Ramos (cell line): ENCODE measurements around the gene RABGGTA.

Experiments
- in situ Hi-C: fragments of 300-500 bp; cut with MboI; formaldehyde crosslinking; loops from one replicate; pipeline ENCODE4 v1.14.3; 2022; ENCODE audit warnings: low sequenced_read_pairs; ENCODE audit not compliant: unreplicated experiment

Gene RABGGTA

GRCh38 chr14:24271134-24271833 lies at the start of gene RABGGTA:
Gene RABGGTA, minus strand, starts transcription at chr14:24271597. Its CDS starts 482 bp downstream, at chr14:24271115.
- in situ Hi-C loops, result no loop called here

GRCh38 chr14:24317141-24317928 lies 45.9 kb upstream of the RABGGTA start:
- in situ Hi-C loops, result no loop called here

GRCh38 chr14:24316597-24316950 lies 45.2 kb upstream of the RABGGTA start:
- in situ Hi-C loops, result no loop called here

GRCh38 chr14:24315807-24316596 lies 44.6 kb upstream of the RABGGTA start:
- in situ Hi-C loops, result no loop called here

GRCh38 chr14:24315243-24315806 lies 43.9 kb upstream of the RABGGTA start:
- in situ Hi-C loops, result no loop called here

GRCh38 chr14:24314377-24315193 lies 43.2 kb upstream of the RABGGTA start:
- in situ Hi-C loops, result no loop called here

GRCh38 chr14:24313913-24314312 lies 42.5 kb upstream of the RABGGTA start:
- in situ Hi-C loops, result no loop called here

- in situ Hi-C loops, result no loop called here
Observed at GRCh38 chr14:24312736-24313507, 41.5 kb upstream of the RABGGTA start.

GRCh38 chr14:24311837-24312615 lies 40.6 kb upstream of the RABGGTA start:
- in situ Hi-C loops, result no loop called here

GRCh38 chr14:24310646-24311604 lies 39.5 kb upstream of the RABGGTA start, which contains the start of gene LTB4R:
Gene LTB4R, plus strand, starts transcription at chr14:24311502. Its CDS starts 4,150 bp downstream, at chr14:24315652.
- in situ Hi-C loops, result no loop called here

GRCh38 chr14:24310265-24310645 lies 38.9 kb upstream of the RABGGTA start:
- in situ Hi-C loops, result no loop called here

GRCh38 chr14:24309538-24310264 lies 38.3 kb upstream of the RABGGTA start, which contains the start of gene LTB4R2:
Gene LTB4R2, plus strand, starts transcription at chr14:24310140. Its CDS starts 525 bp downstream, at chr14:24310665.
- in situ Hi-C loops, result no loop called here

GRCh38 chr14:24308342-24309124 lies 37.1 kb upstream of the RABGGTA start:
- in situ Hi-C loops, result no loop called here

GRCh38 chr14:24307575-24308341 lies 36.4 kb upstream of the RABGGTA start, which contains the start of gene CIDEB:
Gene CIDEB, minus strand, starts transcription at chr14:24307977. Its CDS starts 119 bp downstream, at chr14:24307858.
- in situ Hi-C loops, result no loop called here

- in situ Hi-C loops, result no loop called here
Observed at GRCh38 chr14:24307156-24307574, 35.8 kb upstream of the RABGGTA start.
